GM21717 (cell line): Measurements from ENCODE around the gene ANKS1B.
"Not testable (repeated sequence)": the region's sequence is repeated elsewhere in the genome, so short reads cannot be mapped to it uniquely, and the experiment has no call there.

ENCODE experiments used
- ATAC-seq: cut with Tn5 transposase; IDR thresholded peaks from one replicate; pipeline ENCODE4 v1.9.1; 2021; ENCODE audit warnings: mild to moderate bottlenecking, moderate library complexity; ENCODE audit not compliant: unreplicated experiment

Gene ANKS1B

DNA sequence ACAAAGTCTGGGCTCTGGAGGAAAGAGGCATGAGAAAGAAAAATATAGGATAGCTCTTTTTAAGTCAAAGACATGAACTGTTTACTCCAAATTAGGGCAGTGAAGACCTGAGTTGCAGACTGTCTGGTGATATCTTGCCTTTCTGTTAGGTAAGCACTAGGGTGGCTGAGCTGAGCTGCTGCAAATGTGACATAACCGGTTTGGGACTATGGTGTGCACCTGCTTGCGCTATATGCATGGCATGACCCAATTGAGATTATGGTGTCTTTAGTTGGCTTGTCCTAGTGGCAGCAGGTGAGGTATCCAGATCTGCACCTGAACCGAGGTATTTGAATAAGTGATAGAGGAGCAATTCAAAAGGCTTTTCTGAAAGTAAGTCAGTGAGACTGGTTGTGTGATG is 994.1 kb downstream of the ANKS1B start:
- no peak for ATAC-seq

DNA sequence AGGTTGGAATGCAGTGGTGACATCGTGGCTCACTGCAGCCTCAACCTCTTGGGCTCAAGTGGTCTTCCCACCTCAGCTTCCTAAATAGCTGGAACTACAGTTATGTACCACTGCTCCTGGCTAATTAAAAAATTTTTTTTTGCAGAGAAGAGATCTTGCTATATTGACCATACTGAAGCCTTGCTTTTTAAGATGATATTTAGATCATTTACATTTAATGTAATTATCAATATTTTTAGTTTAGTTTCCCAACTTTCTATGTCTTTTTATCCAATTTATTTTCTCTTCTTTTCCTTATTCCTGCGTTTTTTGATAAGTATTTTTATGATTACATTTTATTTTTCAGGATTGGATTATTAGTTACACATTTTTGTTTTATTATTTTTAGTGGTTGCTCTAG is 999.6 kb downstream of the ANKS1B start:
- no peak for ATAC-seq

DNA sequence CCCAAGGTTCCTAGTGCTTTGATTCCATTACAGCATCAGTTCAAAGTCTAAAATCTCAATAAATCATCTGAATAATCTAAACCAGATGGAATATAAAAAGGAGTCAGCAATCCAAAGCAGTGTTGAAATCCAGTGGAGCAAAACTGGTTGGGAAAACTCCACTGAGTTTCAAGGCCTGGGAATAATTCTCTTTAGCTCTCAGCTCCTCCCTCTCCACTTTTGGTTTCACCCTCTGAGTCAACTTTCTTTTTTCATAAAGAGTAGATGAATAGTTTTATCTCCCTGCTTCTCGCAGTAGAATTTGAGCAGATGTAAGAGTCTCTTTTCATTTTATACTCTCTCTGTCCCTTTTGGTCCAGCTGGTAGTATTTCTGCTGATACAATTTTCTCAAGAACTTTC is 1001.1 kb downstream of the ANKS1B start:
- no peak for ATAC-seq

DNA sequence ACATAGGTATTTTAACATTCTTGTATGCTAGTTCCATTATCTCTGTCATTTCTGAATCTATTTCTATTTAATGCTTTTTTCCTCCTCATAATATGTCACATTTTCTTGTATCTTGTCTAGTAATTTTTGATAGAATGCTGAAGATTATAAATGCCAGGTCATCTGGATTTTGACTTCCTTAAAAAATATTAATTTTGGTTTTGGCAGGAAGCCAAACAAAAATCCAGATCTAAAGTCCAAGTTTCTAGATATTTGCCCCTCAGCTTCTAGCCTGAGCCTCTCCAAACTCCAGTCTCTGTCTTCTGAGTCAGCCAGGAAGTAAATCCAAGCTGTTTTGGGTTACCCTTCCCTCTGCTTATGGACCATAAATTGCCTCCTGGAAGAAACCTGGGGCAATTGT is 1004.2 kb downstream of the ANKS1B start:
- no peak for ATAC-seq

DNA sequence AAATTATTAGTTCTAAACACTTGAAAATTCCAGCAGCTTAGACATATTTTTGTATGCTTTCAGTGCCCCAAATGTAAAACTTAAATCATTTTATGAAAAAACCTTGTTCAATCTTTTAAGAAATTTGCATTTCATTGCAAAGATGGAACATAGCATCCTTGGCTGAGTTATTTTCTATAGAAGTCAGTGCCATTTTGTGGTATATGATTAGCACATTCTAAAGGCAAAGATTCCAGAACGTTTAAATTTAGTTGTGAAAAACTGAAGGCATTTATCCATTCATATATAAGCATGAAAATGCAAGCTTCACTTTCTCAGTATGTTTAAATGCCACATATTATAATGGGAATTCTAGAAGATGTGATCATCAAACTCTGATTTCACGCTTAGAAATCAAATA is 1007.5 kb downstream of the ANKS1B start:
- ATAC-seq: no peak

DNA sequence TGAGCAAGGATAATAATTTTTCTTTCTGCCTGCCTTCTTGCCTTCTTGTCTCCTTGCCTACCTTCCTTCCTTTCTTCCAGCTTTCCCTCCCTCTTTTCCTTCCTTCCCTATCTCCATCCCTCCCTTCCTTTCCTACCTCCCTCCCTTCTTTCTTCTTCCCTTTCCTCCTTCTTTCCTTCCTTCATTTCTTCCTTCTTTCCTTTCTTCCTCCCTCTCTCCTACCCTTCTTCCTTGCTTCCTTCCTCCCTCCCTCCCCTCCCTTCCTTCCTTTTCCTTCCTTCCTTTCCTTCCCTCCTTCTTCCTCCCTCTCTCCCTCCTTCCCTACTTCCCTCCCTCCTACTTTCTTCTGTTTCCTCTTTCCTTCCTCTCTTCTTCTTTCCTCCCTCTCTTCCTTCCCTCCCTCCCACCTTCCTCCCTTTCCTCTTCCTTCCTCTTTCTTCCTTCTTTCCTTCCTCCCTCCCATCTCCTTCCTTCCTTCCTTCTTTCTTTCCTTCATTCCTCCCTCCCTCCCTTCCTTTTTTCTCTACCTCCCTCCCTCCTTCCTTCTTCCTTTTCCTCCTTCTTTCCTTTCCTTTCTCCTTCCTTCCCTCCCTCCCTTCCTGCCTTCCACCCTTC is 1009.9 kb downstream of the ANKS1B start:
- no peak for ATAC-seq

- ATAC-seq: no peak
Observed at GRCh38 chr12:98973395-98973794, 1011.3 kb downstream of the ANKS1B start.

DNA sequence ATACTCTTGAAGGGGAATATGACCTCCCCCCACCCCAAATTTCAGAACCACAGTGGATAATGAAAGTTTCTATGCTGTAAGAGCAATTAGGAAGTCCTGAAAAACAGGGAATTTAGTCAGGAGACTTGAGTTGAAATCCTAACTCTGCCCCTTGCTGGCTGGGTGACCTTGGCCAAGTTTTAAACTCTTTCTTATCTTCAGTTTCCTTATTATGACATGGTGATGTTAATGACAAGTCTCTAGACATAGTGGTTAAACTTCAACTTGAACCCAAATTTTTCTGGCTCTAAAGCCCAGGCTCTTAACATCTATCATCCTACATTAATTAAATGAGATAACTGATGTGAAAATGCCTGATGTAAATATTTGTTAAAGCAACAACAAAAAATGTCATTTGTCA is 1013.8 kb downstream of the ANKS1B start:
- no peak for ATAC-seq

- no peak for ATAC-seq
Observed at GRCh38 chr12:98970210-98970609, 1014.5 kb downstream of the ANKS1B start.

DNA sequence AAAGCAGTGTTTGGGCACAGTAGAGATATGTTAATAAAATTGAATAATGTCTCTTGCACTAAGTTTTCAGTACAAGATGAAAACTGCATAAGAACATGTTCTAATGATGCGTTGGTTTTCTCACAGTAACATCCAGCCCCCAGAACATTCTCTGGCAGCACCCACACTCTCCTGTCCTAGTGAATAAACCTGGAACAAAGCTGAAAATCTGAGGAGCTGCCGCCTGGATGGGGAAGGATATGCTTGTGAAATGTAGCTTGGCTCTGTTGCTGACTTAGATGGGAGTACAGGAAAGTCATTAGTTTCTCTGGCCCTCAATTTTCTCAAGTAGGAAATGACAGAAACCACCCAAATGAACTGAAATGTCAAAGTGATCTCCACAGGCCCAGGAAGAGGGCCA is 1015.8 kb downstream of the ANKS1B start:
- ATAC-seq: no peak

GRCh38 chr12:98957135-98957534 is 1027.6 kb downstream of the ANKS1B start:
- ATAC-seq: not testable (repeated sequence)

DNA sequence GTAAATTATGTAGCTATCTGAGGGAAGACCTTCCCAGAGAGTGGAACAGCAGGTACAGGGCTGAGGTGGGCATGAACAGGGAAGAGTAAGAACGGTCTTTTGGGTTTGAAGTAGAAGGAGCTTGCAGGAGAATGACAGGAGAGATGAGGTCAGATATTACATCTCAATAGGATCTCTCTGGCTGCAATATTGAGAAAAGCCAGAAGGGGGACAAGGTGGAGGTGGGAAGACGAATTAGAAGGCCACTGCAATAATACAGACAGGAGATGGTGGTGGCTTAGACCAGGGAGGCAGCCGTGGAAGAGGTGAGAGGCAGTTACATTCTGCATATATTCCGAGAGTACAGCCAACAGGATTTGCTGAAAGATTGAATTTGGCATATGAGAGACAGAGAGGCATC is 1029.5 kb downstream of the ANKS1B start:
- ATAC-seq: peak; percentile 81

- ATAC-seq: no peak
Observed at GRCh38 chr12:98954506-98954905, 1030.2 kb downstream of the ANKS1B start.

DNA sequence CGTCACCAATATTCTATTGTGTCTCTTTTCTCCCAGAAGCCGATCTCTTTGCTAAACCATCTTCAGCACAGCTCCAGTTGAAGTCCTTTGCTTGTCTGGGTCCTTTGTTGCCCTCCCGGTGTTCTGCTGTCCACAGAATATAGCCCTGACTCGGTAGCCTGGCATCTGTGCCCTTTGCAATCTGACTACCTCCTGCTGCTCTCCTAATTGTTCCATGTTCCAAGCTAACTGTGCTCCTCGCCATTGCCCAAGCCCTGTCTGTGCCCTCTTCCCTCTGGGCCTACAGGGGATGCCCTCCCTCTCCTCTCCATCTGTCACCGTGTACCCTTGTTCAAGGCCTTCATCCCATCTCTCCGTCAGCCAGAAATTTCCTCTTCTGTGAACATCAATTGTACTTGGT is 1033.3 kb downstream of the ANKS1B start:
- ATAC-seq: no peak

DNA sequence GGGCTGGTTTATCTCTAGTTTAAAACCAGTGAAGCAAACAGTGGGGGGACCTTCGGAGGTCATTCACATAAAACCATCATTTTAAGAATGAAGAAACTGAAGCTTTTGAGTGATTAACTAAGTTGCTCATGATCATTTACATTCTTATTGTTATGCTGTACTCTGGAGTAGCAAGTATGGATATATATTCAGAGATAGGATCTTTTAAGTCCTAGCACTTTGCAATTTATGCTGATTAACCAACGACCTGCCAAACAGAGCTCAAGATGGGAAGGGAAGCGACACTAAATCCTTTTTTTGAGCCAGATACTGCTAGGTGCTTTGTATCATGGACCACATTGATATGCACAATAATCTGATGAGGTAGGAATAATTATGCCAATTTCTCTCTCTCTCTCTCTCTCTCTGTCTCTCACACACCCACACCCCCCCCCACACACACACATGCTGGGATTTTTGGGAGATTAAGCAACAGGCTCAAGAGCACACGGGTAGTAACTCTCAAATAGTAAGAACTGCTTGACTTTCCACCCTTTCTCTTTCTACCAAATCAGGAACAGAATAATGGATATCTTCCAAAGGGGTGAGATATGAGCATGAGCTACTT is 1036.3 kb downstream of the ANKS1B start:
- no peak for ATAC-seq

- no peak for ATAC-seq
Observed at GRCh38 chr12:98945864-98946263, 1038.9 kb downstream of the ANKS1B start.

- no peak for ATAC-seq
Observed at GRCh38 chr12:98939926-98940325, 1044.8 kb downstream of the ANKS1B start.

- no peak for ATAC-seq
Observed at GRCh38 chr12:98939350-98939749, 1045.4 kb downstream of the ANKS1B start.

- no peak for ATAC-seq
Observed at GRCh38 chr12:98935847-98936246, 1048.9 kb downstream of the ANKS1B start.

DNA sequence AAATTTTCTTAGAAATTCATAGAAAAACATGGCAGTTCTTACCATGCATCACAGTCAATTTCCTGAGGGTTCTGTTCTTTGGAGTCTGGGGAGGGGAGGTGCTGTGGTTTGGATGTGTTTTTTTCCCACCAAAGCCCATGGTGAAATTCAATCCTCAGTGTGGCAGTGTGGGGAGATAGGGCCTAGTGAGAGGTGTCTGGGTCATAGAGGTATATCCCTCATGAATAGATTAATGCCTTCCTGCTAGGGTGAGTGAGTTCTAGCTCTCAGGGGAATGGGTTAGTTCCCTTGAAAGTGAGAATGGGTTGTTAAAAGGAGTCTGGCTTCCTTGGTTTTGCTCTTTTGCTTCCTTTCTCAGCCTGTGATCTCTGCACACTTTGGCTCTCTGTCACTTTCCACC is 1061.9 kb downstream of the ANKS1B start:
- ATAC-seq: no peak

GRCh38 chr12:98918176-98918863 is 1066.4 kb downstream of the ANKS1B start:
- no peak for ATAC-seq

DNA sequence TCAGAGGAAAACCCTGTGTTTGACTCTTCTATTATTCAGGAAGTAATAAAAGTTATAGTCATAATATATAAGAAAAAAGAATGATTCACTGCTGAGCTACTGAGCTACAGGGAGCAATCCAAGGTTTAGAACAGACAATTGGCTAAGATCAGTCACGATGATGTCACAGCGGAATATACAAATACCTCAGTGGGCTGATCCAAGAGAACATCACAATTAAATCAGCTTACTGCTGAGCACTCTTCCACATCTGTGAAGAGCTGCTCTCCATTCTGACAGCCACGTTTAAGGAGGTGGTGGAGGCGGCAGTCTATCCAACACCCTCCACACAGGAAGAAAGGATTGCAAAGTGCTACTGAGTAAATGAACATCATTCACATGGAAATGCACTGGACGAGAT is 1068.6 kb downstream of the ANKS1B start:
- ATAC-seq: no peak
